GM18505 (cell line): ENCODE measurements around the gene SMPD1.

ENCODE experiments used
- ATAC-seq: cut with Tn5 transposase; IDR thresholded peaks from one replicate; pipeline ENCODE4 v1.9.1; 2021; ENCODE audit not compliant: unreplicated experiment
- POLR2A ChIP-seq: IDR thresholded peaks from 4 replicates; pipeline ENCODE4 v1.6.1; 2011; ENCODE audit warnings: borderline replicate concordance; ENCODE audit not compliant: insufficient read depth, insufficient read length; ENCODE audit errors: extremely low read depth

Gene SMPD1

DNA sequence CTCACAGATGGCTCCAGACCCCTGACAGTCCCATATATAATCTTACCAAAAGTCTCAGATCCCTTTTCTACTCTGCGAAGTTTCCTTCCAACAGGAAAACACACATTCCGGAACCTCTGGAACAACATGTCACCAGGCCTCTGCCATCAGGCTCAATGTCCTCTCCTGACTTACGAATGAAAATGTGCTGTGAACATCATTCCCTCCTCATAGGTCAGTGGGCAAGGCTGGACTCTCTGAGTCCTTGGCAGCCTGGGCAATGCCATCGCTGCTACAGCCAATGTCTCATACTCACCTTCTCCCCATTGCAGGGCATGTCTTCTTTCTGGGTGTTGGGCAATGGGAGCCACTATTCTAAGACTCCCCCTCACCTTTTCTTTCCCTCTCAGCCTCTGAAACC lies 52.2 kb downstream of the SMPD1 start:
- no peak for ATAC-seq
- TF ChIP-seq POLR2A = no peak

DNA sequence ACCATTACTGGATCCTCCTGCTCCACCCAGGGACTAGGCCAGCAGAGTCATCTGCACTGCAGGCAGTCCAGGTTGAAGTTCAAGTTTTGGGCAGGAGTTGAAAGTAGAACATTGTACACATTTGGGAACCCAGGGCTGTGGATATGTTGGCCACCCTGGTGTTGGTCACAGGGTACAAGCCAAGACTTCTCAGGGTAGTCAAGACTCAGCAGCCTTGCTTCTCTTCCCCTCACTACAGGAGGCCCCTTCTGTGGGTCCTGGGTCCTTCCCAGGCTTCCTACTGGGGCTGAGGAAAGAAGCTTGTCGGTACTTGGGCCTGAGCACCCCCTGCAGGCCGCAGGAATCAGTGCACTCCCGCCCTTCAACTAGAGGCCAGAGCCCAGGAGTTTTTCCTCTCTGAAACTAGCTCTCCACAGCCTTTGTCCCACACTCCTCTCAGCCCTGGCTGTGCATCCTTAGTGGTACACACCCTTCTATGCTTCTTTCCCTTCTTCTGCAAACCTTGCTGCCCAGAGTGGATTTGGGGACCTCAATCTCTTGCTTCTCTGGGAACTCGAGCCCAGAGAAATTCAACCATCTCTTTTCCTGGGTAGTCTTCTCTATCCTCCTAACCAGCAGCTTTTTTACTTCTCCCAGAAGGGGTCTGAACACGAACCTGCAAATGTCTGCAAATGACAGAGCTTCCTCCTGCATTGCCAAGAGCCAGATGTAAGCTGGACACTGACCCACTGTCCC lies 53.2 kb downstream of the SMPD1 start:
- no peak for TF ChIP-seq POLR2A
- ATAC-seq = no peak
